GM23248 (cell line): ENCODE data around the gene MRFAP1. TPM values are rescaled to one million over a fixed set of nuclear protein-coding genes. Genes with fewer than 3 reads are reported as not detected.

Experiments
- DNase-seq: peaks from one replicate; pipeline ENCODE4 v3.0.0-alpha.2; 2015
- H2AFZ ChIP-seq: fragments of 200-600 bp; sonication (generic); 2 replicates; pipeline ENCODE4 v1.6.1; 2016; ENCODE audit warnings: antibody characterized with exemption
- H3F3A ChIP-seq: fragments of 200-600 bp; sonication (generic); 2 replicates; pipeline ENCODE4 v1.6.1; 2016; ENCODE audit warnings: mild to moderate bottlenecking, antibody characterized with exemption, mixed run types; ENCODE audit not compliant: insufficient read depth
- H3K27ac ChIP-seq: fragments of 200-600 bp; sonication (generic); 2 replicates; pipeline ENCODE4 v1.5.1; 2016; ENCODE audit warnings: mild to moderate bottlenecking
- H3K27me3 ChIP-seq: fragments of 200-600 bp; sonication (generic); replicated peaks from 2 replicates; pipeline ENCODE4 v1.6.1; 2016; ENCODE audit warnings: mild to moderate bottlenecking; ENCODE audit not compliant: insufficient read depth
- H3K36me3 ChIP-seq: fragments of 200-600 bp; sonication (generic); 2 replicates; pipeline ENCODE4 v1.6.1; 2016; ENCODE audit warnings: low read depth, mild to moderate bottlenecking
- H3K4me1 ChIP-seq: fragments of 200-600 bp; sonication (generic); 2 replicates; pipeline ENCODE4 v1.6.1; 2016; ENCODE audit warnings: mild to moderate bottlenecking; ENCODE audit not compliant: insufficient read depth
- H3K4me2 ChIP-seq: fragments of 200-600 bp; sonication (generic); one replicate; pipeline ENCODE4 v1.6.1; 2016; ENCODE audit warnings: mild to moderate bottlenecking; ENCODE audit not compliant: unreplicated experiment
- H3K4me3 ChIP-seq: fragments of 200-600 bp; sonication (generic); 2 replicates; pipeline ENCODE4 v1.5.1; 2016; ENCODE audit warnings: mild to moderate bottlenecking
- H3K79me2 ChIP-seq: fragments of 200-600 bp; sonication (generic); 2 replicates; pipeline ENCODE4 v1.6.1; 2016; ENCODE audit warnings: mild to moderate bottlenecking; ENCODE audit not compliant: insufficient read depth
- H3K9ac ChIP-seq: fragments of 200-600 bp; sonication (generic); 2 replicates; pipeline ENCODE4 v1.6.1; 2016; ENCODE audit warnings: mild to moderate bottlenecking
- H3K9me2 ChIP-seq: fragments of 200-600 bp; sonication (generic); 2 replicates; pipeline ENCODE4 v1.6.1; 2016; ENCODE audit warnings: mixed run types, mild to moderate bottlenecking, moderate library complexity; ENCODE audit not compliant: insufficient read depth
- H3K9me3 ChIP-seq: fragments of 200-600 bp; sonication (generic); one replicate; pipeline ENCODE4 v1.6.1; 2017; ENCODE audit warnings: low read depth
- H4K20me1 ChIP-seq: fragments of 200-600 bp; sonication (generic); 2 replicates; pipeline ENCODE4 v1.6.0; 2016; ENCODE audit not compliant: insufficient read depth
- EZH2 ChIP-seq: fragments of 200-600 bp; sonication (generic); IDR thresholded peaks from 2 replicates; pipeline ENCODE4 v1.6.1; 2018; ENCODE audit warnings: antibody characterized with exemption, mild to moderate bottlenecking; ENCODE audit not compliant: insufficient read depth, poor library complexity, severe bottlenecking
- EZH2phosphoT487 ChIP-seq: fragments of 200-600 bp; sonication (generic); IDR thresholded peaks from 2 replicates; pipeline ENCODE4 v1.6.1; 2018; ENCODE audit warnings: antibody characterized with exemption, moderate library complexity, mild to moderate bottlenecking, low read depth; ENCODE audit not compliant: insufficient read depth
- WGBS, 2 experiments: methylation state at CpG; one replicate each; pipeline ENCODE4 v1.1.6; 2015 to 2017; ENCODE audit warnings: low lambda C conversion rate in 2 of 2, low coverage in 1 of 2; ENCODE audit errors: missing lambda C conversion rate in 2 of 2; 5-methylcytosine and 5-hydroxymethylcytosine counted together
- in situ Hi-C: fragments of 300-500 bp; cut with MboI; formaldehyde crosslinking; loops from 2 replicates; pipeline ENCODE4 v1.15.0; 2020
- polyA plus RNA-seq: library from polyadenylated mRNA; unstranded; fragments of >200 nt; fragmentation: Nextera tagmentation; extraction: Ambion mirVana; gene quantifications from 2 replicates; pipeline ENCODE4 v1.2.1, GENCODE V29; 2016
- total RNA-seq: library from RNA; depleted of rRNA; stranded (reverse); fragments of >200 nt; shearing (Covaris generic); gene quantifications from 2 replicates; pipeline ENCODE4 v1.2.3, GENCODE V29; 2014

MRFAP1 gene
- total and polyA plus RNA-seq, 2 experiments from 2014 or later: 108 to 261 TPM

GRCh38 chr4:6680372-6681034, 40.0 kb downstream of the MRFAP1 start:
- no peak for TF ChIP-seq EZH2
- TF ChIP-seq EZH2phosphoT487: no peak
- WGBS, 2 experiments: 72 to 73% methylated on average over 10 of the region's 10 CpGs
- H3K4me3 ChIP-seq: no peak overlapping the region
- DNase-seq: no peak
- no peaks in the 10 kb centered on the region; the same call in 1 of the 2 replicates for H4K20me1 ChIP-seq
- no peak overlapping the region for H2AFZ ChIP-seq
- in situ Hi-C loops: no loop called here
- no peaks in the 10 kb centered on the region for H3K9me3 ChIP-seq
- H3K4me2 ChIP-seq: no peak overlapping the region
- peaks cover 7% of the 10 kb centered on the region for H3K4me1 ChIP-seq
- H3K9ac ChIP-seq: no peak overlapping the region
- H3K27ac ChIP-seq: no peak overlapping the region
- no peaks in the 10 kb centered on the region for H3K27me3 ChIP-seq
- H3K36me3 ChIP-seq: no peaks in the 10 kb centered on the region
- H3K79me2 ChIP-seq: peaks cover 24% of the 10 kb centered on the region
- no peaks in the 10 kb centered on the region for H3K9me2 ChIP-seq
- H3F3A ChIP-seq: no peaks in the 10 kb centered on the region; the same call in 1 of the 2 replicates

GRCh38 chr4:6681191-6681590, 40.7 kb downstream of the MRFAP1 start:
- Histone ChIP-seq H2AFZ (no peak overlapping the region), H3K9me2 (no peaks in the 10 kb centered on the region), H3K4me3 (no peak overlapping the region), H3K27ac (no peak overlapping the region), H3F3A (no peaks in the 10 kb centered on the region; the same call in 1 of the 2 replicates), H3K9me3 (no peaks in the 10 kb centered on the region), H3K4me1 (0 out of 2 replicates have a peak, but pooled peaks cover under 1% of the 10 kb centered on the region), H3K79me2 (peaks cover 17% of the 10 kb centered on the region), H3K4me2 (no peak overlapping the region), H4K20me1 (no peaks in the 10 kb centered on the region; the same call in 1 of the 2 replicates), H3K9ac (no peak overlapping the region), H3K36me3 (no peaks in the 10 kb centered on the region), H3K27me3 (no peaks in the 10 kb centered on the region)
- WGBS, 2 experiments: 62 to 67% methylated on average over 9 of the region's 9 CpGs
- in situ Hi-C loops: no loop called here
- TF ChIP-seq EZH2phosphoT487 (no peak), EZH2 (no peak)
- no peak for DNase-seq

- no peak overlapping the region for H3K4me3 ChIP-seq
- peaks cover under 1% of the 10 kb centered on the region; the same call in 1 of the 2 replicates for H3F3A ChIP-seq
- no peaks in the 10 kb centered on the region for H3K9me2 ChIP-seq
- no peaks in the 10 kb centered on the region for H3K4me1 ChIP-seq
- no peaks in the 10 kb centered on the region for H3K36me3 ChIP-seq
- in situ Hi-C loops: no loop called here
- DNase-seq: no peak
- 79 to 83% methylated on average over 11 of the region's 11 CpGs for WGBS, 2 experiments
- no peak overlapping the region for H3K4me2 ChIP-seq
- TF ChIP-seq EZH2phosphoT487: no peak
- no peak for TF ChIP-seq EZH2
- H3K79me2 ChIP-seq: no peaks in the 10 kb centered on the region
- H3K27ac ChIP-seq: no peak overlapping the region
- H3K9ac ChIP-seq: no peak overlapping the region
- H4K20me1 ChIP-seq: no peaks in the 10 kb centered on the region
- H2AFZ ChIP-seq: no peak overlapping the region
- H3K27me3 ChIP-seq: no peaks in the 10 kb centered on the region
- H3K9me3 ChIP-seq: no peaks in the 10 kb centered on the region
Observed at GRCh38 chr4:6682862-6683590, 42.5 kb downstream of the MRFAP1 start.

- H3K4me2 ChIP-seq: no peak overlapping the region
- peaks cover 9% of the 10 kb centered on the region for H3F3A ChIP-seq
- no peaks in the 10 kb centered on the region for H3K27me3 ChIP-seq
- in situ Hi-C loops: no loop called here
- H3K79me2 ChIP-seq: no peaks in the 10 kb centered on the region
- no peak for DNase-seq
- no peak overlapping the region for H3K4me3 ChIP-seq
- H3K36me3 ChIP-seq: no peaks in the 10 kb centered on the region
- no peak for TF ChIP-seq EZH2
- no peak for TF ChIP-seq EZH2phosphoT487
- no peaks in the 10 kb centered on the region for H3K9me2 ChIP-seq
- H3K9me3 ChIP-seq: no peaks in the 10 kb centered on the region
- H3K4me1 ChIP-seq: peaks cover 9% of the 10 kb centered on the region
- WGBS, 2 experiments: 70 to 82% methylated on average over 11 of the region's 11 CpGs
- no peak overlapping the region for H3K27ac ChIP-seq
- no peak overlapping the region for H3K9ac ChIP-seq
- H2AFZ ChIP-seq: no peak overlapping the region
- no peaks in the 10 kb centered on the region for H4K20me1 ChIP-seq
Observed at GRCh38 chr4:6684656-6685055, 44.2 kb downstream of the MRFAP1 start.
